Cardiac muscle cell (in vitro differentiated cells and primary cell): ENCODE measurements around the gene LPIN1. TPM values are rescaled to one million over a fixed set of nuclear protein-coding genes. Genes with fewer than 3 reads are reported as not detected.
A peak's percentile ranks its signal among the peaks of the same experiment; 100 is the strongest.
"Not testable (repeated sequence)": the region's sequence is repeated elsewhere in the genome, so short reads cannot be mapped to it uniquely, and the experiment has no call there.

Experiments used
- DNase-seq, 2 donors: peaks; one replicate each; pipeline versions ENCODE4 v3.0.0 to v3.0.0-alpha.2; 2010 to 2017; ENCODE audit warnings: low read depth in 1 of 2, low spot score in 1 of 2
- H3K27ac ChIP-seq: fragments of 200-600 bp; sonication (generic); 2 replicates; pipeline ENCODE4 v1.5.1; 2016
- H3K27me3 ChIP-seq: fragments of 200-600 bp; sonication (generic); 2 replicates; pipeline ENCODE4 v1.6.0; 2016; ENCODE audit warnings: control low read depth
- H3K36me3 ChIP-seq: fragments of 200-600 bp; sonication (generic); 2 replicates; pipeline ENCODE4 v1.5.1; 2016; ENCODE audit warnings: control low read depth
- H3K4me1 ChIP-seq: fragments of 200-600 bp; sonication (generic); 2 replicates; pipeline ENCODE4 v1.8.1; 2017; ENCODE audit warnings: low read depth, mild to moderate bottlenecking, mixed run types
- H3K4me3 ChIP-seq: fragments of 200-600 bp; sonication (generic); 2 replicates; pipeline ENCODE4 v1.5.1; 2016; ENCODE audit warnings: mild to moderate bottlenecking
- H3K9me3 ChIP-seq: fragments of 200-600 bp; sonication (generic); 2 replicates; pipeline ENCODE4 v1.5.1; 2017; ENCODE audit warnings: low read depth, mild to moderate bottlenecking, control low read depth
- polyA plus RNA-seq: library from polyadenylated mRNA; unstranded; fragments of >200 nt; fragmentation: Nextera tagmentation; extraction: Ambion mirVana; gene quantifications from 2 replicates; pipeline ENCODE4 v1.2.1, GENCODE V29; 2016
- total RNA-seq: library from RNA; depleted of rRNA; stranded (reverse); fragments of >200 nt; gene quantifications from 2 replicates; pipeline ENCODE4 v1.2.3, GENCODE V29; 2016
- TF ChIP-seq, protein P1 (sequence below): IDR thresholded peaks from 2 replicates; pipeline ENCODE4 v1.5.1; 2012; ENCODE audit warnings: low read depth, mild to moderate bottlenecking, low read length

LPIN1 gene
- total and polyA plus RNA-seq, 2 experiments from 2014 or later: 47.0 to 58.3 TPM

DNA sequence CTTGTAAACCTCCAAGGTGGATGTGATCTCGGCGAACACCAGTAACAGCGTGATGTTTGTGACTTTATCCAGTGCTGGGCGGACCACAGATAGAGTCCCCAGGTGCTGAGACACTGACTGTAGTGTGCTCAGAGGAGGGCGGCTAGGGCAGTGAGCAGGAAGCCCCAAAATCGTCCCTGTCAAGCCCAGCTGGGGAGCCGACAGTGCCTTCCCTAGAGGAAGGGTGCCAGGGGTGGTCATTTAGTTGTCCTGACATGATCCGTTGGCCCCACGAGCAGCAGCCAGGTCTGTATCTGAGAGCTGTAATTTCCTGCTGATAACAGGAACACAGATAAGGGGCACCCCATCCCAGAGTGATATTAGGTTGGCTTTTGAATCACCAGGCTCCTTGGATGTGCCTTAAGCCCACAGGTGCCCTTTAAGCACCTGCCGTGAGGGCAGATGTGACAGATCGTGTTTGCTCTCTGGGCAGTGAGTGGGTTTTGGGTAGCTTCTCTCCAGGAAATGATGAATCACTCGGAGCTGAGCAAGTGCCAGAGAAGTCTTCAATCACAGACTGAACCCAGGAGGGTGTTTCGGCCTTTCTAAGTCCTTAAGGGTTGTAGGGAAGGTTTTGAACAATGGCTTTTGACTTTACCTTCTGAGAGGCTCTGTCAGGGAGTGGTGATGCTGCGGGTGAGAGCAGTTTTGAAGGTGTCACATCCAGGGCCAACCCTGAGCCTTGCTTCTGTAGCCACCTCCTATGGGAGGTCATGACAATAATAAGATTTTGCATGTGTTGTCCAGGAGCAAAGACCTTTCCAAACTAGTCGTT, 7.7 kb downstream of the LPIN1 start:
- Histone ChIP-seq H3K36me3 (no peaks in the 10 kb centered on the region), H3K9me3 (no peaks in the 10 kb centered on the region), H3K4me1 (peaks cover 51% of the 10 kb centered on the region), H3K4me3 (no peak overlapping the region), H3K27ac (peak overlapping the region; percentile 22), H3K27me3 (no peaks in the 10 kb centered on the region)
- TF ChIP-seq, protein P1, sequence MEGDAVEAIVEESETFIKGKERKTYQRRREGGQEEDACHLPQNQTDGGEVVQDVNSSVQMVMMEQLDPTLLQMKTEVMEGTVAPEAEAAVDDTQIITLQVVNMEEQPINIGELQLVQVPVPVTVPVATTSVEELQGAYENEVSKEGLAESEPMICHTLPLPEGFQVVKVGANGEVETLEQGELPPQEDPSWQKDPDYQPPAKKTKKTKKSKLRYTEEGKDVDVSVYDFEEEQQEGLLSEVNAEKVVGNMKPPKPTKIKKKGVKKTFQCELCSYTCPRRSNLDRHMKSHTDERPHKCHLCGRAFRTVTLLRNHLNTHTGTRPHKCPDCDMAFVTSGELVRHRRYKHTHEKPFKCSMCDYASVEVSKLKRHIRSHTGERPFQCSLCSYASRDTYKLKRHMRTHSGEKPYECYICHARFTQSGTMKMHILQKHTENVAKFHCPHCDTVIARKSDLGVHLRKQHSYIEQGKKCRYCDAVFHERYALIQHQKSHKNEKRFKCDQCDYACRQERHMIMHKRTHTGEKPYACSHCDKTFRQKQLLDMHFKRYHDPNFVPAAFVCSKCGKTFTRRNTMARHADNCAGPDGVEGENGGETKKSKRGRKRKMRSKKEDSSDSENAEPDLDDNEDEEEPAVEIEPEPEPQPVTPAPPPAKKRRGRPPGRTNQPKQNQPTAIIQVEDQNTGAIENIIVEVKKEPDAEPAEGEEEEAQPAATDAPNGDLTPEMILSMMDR: no peak
- DNase-seq: peak in 1 of 2 donors; percentile 68

DNA sequence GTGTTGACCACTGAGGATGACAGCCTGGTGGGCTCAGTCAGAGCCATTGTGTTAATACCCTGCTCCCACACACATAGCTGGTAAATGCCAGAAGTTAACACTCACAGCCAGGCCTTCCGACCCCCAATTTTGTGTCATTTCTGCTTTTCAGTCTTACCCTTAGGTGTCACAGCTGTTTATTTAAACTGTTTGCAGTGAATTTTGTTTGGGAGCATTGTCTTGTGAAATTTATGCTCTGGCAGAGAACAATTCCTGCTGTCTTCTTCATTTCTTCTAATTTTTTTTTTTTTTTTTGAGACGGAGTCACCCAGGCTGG, 8.2 kb downstream of the LPIN1 start:
- Histone ChIP-seq H3K4me3 (no peak overlapping the region), H3K36me3 (no peaks in the 10 kb centered on the region), H3K9me3 (no peaks in the 10 kb centered on the region), H3K27ac (no peak overlapping the region), H3K27me3 (no peaks in the 10 kb centered on the region), H3K4me1 (peaks cover 45% of the 10 kb centered on the region)
- no peak for DNase-seq
- TF ChIP-seq, protein P1: no peak

DNA sequence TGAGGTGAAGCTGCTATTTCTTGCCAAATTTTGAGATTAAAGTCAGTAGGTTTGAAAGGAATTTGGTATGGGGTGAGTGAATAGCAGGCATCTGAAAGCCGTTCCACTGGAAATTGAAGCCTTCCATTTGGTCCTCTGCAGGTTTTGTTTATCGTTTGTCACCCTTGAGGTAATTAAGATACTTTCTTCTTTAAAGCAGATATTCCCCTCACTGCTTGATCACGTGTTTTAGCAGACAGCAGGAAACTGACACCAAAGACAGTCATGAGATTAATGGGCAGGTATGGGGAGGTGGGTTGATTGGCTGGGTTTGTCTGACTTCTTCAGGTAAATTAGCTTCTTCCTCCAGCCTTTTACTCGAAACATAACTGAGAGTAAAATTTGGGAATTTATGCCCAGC, 10.7 kb downstream of the LPIN1 start:
- TF ChIP-seq, protein P1: no peak
- peaks cover 45% of the 10 kb centered on the region for H3K4me1 ChIP-seq
- no peak for DNase-seq

DNA sequence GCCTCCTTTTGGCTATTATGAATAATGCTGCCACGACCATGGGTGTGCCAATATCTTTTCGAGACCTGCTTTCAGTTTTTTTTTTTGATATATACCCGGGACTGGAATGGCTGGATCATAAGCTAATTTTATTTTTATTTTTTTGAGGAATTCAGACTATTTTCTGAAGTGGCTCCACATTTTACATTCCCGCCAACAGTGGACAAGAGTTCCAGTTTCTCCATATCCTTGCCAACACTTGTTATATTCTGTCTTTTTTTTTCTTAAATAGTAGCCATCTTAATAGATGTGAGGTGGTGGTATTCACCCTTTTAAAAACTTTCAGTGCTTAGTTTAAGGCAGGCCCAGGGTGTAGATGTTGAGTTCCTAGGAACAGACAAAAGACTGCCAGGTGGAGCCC, 11.8 kb downstream of the LPIN1 start:
- Histone ChIP-seq H3K4me3 (no peak overlapping the region), H3K9me3 (no peaks in the 10 kb centered on the region), H3K36me3 (no peaks in the 10 kb centered on the region), H3K27ac (no peak overlapping the region), H3K4me1 (peaks cover 50% of the 10 kb centered on the region), H3K27me3 (no peaks in the 10 kb centered on the region)
- DNase-seq: no peak
- TF ChIP-seq, protein P1: no peak

More for the DNA sequence above, 10.7 kb downstream of the LPIN1 start:
- Histone ChIP-seq H3K27ac (no peak overlapping the region), H3K9me3 (no peaks in the 10 kb centered on the region), H3K36me3 (no peaks in the 10 kb centered on the region), H3K4me3 (no peak overlapping the region), H3K27me3 (no peaks in the 10 kb centered on the region)

DNA sequence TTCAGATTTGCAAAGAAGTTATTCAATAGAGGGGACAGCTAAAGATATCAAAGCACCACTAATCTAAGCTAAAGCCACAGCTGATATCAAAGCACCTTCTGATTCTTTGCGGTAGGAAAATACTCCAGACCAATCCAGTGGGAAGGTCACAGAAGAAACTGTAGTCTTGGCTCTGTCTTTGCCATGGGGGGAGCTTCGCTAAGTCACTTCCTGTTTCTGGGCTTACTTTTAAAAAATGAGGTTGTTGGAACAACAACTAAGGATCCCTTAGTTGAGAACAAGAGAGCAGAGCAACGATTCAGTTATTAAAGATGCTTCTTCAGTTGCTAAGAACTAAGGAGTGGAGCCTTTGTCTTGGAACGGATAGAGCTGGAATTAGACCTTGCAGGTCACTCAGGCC, 12.2 kb downstream of the LPIN1 start:
- Histone ChIP-seq H3K27me3 (no peaks in the 10 kb centered on the region), H3K9me3 (no peaks in the 10 kb centered on the region), H3K36me3 (no peaks in the 10 kb centered on the region), H3K4me3 (no peak overlapping the region), H3K4me1 (peaks cover 50% of the 10 kb centered on the region), H3K27ac (no peak overlapping the region)
- no peak for DNase-seq
- TF ChIP-seq, protein P1: no peak

DNA sequence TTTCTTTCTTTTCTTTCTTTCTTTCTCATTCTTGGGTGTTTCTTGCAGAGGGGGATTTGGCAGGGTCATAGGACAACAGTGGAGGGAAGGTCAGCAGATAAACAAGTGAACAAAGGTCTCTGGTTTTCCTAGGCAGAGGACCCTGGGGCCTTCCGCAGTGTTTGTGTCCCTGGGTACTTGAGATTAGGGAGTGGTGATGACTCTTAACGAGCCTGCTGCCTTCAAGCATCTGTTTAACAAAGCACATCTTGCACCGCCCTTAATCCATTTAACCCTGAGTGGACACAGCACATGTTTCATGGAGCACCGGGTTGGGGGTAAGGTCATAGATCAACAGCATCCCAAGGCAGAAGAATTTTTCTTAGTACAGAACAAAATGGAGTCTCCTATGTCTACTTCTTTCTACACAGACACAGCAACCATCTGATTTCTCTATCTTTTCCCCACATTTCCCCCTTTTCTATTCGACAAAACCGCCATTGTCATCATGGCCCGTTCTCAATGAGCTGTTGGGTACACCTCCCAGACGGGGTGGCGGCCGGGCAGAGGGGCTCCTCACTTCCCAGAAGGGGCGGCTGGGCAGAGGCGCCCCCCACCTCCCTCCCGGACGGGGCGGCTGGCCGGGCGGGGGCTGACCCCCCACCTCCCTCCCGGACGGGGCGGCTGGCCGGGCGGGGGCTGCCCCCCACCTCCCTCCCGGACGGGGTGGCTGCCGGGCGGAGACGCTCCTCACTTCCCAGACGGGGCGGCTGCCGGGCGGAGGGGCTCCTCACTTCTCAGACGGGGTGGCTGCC, 12.9 kb downstream of the LPIN1 start:
- not testable (repeated sequence) for H3K27ac ChIP-seq, H3K4me3 ChIP-seq, H3K9me3 ChIP-seq, H3K27me3 ChIP-seq, H3K36me3 ChIP-seq, DNase-seq
- H3K4me1 ChIP-seq: peaks cover 47% of the 10 kb centered on the region
